GM23338 (cell line): Measurements from ENCODE around the gene OR13C4.

ENCODE experiments used
- CREB1 ChIP-seq: fragments of 250-450 bp; sonication (Bioruptor Pico); IDR thresholded peaks from 2 replicates; pipeline ENCODE4 v1.5.0; 2020; ENCODE audit warnings: low read depth, mild to moderate bottlenecking, moderate library complexity
- EZH2 ChIP-seq: fragments of 200-600 bp; sonication (generic); IDR thresholded peaks from one replicate; pipeline ENCODE4 v1.8.0; 2017; ENCODE audit warnings: antibody characterized with exemption, mild to moderate bottlenecking, low read depth; ENCODE audit not compliant: unreplicated experiment
- EZH2phosphoT487 ChIP-seq: fragments of 200-600 bp; sonication (generic); IDR thresholded peaks from one replicate; pipeline ENCODE4 v1.8.1; 2018; ENCODE audit warnings: antibody characterized with exemption; ENCODE audit not compliant: unreplicated experiment
- JUNB ChIP-seq: IDR thresholded peaks from one replicate; pipeline ENCODE4 v1.6.1; 2016; ENCODE audit warnings: antibody characterized with exemption; ENCODE audit not compliant: unreplicated experiment
- NANOG ChIP-seq: IDR thresholded peaks from 2 replicates; pipeline ENCODE4 v1.6.1; 2016; ENCODE audit warnings: antibody characterized with exemption, borderline replicate concordance
- POLR2AphosphoS5 ChIP-seq: IDR thresholded peaks from 2 replicates; pipeline ENCODE4 v1.6.1; 2016; ENCODE audit warnings: antibody characterized with exemption, low read depth
- STAT1 ChIP-seq: IDR thresholded peaks from one replicate; pipeline ENCODE4 v1.6.1; 2016; ENCODE audit warnings: antibody characterized with exemption; ENCODE audit not compliant: unreplicated experiment
- TF ChIP-seq, protein P1 (sequence below), 2 experiments: fragments of 200-600 bp in 1 of 2; sonication (generic) in 1 of 2; conservative IDR thresholded peaks; 2 replicates each; pipeline versions ENCODE4 v1.5.1 to v1.6.1; 2016 to 2017; ENCODE audit warnings: antibody characterized with exemption in 2 of 2, low read depth in 2 of 2, mild to moderate bottlenecking in 2 of 2, moderate library complexity in 1 of 2
- TF ChIP-seq, protein P2 (sequence below): IDR thresholded peaks from one replicate; pipeline ENCODE4 v1.6.1; 2018; ENCODE audit warnings: antibody characterized with exemption; ENCODE audit not compliant: unreplicated experiment
- TF ChIP-seq, protein P3 (sequence below): IDR thresholded peaks from 2 replicates; pipeline ENCODE4 v1.6.1; 2016; ENCODE audit warnings: antibody characterized with exemption
- TF ChIP-seq, protein P4 (sequence below): fragments of 250-450 bp; sonication (Bioruptor Pico); IDR thresholded peaks from 2 replicates; pipeline ENCODE4 v1.5.0; 2020; ENCODE audit warnings: mild to moderate bottlenecking, moderate library complexity

DNA sequence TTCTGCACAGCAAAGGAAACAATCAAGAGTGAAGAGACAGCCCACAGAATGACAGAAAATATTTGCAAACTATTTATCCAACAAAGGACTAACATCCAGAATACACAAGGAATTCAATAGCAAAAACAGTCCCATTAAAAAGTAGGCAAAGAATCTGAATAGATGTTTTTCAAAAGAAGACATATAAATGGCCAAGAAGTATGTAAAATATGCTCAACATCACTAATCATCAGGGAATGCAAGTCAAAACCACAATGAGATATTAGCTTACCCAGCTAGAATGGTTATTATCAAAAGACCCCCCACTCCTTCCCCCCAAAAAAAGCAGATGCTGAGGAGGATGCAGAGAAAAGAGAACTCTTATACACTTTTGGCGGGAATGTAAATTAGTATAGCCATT is 28.5 kb upstream of the OR13C4 start:
- TF ChIP-seq, protein P1, sequence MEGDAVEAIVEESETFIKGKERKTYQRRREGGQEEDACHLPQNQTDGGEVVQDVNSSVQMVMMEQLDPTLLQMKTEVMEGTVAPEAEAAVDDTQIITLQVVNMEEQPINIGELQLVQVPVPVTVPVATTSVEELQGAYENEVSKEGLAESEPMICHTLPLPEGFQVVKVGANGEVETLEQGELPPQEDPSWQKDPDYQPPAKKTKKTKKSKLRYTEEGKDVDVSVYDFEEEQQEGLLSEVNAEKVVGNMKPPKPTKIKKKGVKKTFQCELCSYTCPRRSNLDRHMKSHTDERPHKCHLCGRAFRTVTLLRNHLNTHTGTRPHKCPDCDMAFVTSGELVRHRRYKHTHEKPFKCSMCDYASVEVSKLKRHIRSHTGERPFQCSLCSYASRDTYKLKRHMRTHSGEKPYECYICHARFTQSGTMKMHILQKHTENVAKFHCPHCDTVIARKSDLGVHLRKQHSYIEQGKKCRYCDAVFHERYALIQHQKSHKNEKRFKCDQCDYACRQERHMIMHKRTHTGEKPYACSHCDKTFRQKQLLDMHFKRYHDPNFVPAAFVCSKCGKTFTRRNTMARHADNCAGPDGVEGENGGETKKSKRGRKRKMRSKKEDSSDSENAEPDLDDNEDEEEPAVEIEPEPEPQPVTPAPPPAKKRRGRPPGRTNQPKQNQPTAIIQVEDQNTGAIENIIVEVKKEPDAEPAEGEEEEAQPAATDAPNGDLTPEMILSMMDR (conservative IDR thresholded peaks at IDR 0.05; ENCODE audit: low read depth in 2 of 2): no peak
- TF ChIP-seq EZH2 (no peak), EZH2phosphoT487 (no peak), JUNB (no peak), POLR2AphosphoS5 (no peak), NANOG (no peak), CREB1 (CRISPR knock-in tag) (no peak), STAT1 (no peak)
- TF ChIP-seq, protein P2, sequence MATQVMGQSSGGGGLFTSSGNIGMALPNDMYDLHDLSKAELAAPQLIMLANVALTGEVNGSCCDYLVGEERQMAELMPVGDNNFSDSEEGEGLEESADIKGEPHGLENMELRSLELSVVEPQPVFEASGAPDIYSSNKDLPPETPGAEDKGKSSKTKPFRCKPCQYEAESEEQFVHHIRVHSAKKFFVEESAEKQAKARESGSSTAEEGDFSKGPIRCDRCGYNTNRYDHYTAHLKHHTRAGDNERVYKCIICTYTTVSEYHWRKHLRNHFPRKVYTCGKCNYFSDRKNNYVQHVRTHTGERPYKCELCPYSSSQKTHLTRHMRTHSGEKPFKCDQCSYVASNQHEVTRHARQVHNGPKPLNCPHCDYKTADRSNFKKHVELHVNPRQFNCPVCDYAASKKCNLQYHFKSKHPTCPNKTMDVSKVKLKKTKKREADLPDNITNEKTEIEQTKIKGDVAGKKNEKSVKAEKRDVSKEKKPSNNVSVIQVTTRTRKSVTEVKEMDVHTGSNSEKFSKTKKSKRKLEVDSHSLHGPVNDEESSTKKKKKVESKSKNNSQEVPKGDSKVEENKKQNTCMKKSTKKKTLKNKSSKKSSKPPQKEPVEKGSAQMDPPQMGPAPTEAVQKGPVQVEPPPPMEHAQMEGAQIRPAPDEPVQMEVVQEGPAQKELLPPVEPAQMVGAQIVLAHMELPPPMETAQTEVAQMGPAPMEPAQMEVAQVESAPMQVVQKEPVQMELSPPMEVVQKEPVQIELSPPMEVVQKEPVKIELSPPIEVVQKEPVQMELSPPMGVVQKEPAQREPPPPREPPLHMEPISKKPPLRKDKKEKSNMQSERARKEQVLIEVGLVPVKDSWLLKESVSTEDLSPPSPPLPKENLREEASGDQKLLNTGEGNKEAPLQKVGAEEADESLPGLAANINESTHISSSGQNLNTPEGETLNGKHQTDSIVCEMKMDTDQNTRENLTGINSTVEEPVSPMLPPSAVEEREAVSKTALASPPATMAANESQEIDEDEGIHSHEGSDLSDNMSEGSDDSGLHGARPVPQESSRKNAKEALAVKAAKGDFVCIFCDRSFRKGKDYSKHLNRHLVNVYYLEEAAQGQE: no peak
- TF ChIP-seq, protein P3, sequence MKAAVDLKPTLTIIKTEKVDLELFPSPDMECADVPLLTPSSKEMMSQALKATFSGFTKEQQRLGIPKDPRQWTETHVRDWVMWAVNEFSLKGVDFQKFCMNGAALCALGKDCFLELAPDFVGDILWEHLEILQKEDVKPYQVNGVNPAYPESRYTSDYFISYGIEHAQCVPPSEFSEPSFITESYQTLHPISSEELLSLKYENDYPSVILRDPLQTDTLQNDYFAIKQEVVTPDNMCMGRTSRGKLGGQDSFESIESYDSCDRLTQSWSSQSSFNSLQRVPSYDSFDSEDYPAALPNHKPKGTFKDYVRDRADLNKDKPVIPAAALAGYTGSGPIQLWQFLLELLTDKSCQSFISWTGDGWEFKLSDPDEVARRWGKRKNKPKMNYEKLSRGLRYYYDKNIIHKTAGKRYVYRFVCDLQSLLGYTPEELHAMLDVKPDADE: no peak
- TF ChIP-seq, protein P4, sequence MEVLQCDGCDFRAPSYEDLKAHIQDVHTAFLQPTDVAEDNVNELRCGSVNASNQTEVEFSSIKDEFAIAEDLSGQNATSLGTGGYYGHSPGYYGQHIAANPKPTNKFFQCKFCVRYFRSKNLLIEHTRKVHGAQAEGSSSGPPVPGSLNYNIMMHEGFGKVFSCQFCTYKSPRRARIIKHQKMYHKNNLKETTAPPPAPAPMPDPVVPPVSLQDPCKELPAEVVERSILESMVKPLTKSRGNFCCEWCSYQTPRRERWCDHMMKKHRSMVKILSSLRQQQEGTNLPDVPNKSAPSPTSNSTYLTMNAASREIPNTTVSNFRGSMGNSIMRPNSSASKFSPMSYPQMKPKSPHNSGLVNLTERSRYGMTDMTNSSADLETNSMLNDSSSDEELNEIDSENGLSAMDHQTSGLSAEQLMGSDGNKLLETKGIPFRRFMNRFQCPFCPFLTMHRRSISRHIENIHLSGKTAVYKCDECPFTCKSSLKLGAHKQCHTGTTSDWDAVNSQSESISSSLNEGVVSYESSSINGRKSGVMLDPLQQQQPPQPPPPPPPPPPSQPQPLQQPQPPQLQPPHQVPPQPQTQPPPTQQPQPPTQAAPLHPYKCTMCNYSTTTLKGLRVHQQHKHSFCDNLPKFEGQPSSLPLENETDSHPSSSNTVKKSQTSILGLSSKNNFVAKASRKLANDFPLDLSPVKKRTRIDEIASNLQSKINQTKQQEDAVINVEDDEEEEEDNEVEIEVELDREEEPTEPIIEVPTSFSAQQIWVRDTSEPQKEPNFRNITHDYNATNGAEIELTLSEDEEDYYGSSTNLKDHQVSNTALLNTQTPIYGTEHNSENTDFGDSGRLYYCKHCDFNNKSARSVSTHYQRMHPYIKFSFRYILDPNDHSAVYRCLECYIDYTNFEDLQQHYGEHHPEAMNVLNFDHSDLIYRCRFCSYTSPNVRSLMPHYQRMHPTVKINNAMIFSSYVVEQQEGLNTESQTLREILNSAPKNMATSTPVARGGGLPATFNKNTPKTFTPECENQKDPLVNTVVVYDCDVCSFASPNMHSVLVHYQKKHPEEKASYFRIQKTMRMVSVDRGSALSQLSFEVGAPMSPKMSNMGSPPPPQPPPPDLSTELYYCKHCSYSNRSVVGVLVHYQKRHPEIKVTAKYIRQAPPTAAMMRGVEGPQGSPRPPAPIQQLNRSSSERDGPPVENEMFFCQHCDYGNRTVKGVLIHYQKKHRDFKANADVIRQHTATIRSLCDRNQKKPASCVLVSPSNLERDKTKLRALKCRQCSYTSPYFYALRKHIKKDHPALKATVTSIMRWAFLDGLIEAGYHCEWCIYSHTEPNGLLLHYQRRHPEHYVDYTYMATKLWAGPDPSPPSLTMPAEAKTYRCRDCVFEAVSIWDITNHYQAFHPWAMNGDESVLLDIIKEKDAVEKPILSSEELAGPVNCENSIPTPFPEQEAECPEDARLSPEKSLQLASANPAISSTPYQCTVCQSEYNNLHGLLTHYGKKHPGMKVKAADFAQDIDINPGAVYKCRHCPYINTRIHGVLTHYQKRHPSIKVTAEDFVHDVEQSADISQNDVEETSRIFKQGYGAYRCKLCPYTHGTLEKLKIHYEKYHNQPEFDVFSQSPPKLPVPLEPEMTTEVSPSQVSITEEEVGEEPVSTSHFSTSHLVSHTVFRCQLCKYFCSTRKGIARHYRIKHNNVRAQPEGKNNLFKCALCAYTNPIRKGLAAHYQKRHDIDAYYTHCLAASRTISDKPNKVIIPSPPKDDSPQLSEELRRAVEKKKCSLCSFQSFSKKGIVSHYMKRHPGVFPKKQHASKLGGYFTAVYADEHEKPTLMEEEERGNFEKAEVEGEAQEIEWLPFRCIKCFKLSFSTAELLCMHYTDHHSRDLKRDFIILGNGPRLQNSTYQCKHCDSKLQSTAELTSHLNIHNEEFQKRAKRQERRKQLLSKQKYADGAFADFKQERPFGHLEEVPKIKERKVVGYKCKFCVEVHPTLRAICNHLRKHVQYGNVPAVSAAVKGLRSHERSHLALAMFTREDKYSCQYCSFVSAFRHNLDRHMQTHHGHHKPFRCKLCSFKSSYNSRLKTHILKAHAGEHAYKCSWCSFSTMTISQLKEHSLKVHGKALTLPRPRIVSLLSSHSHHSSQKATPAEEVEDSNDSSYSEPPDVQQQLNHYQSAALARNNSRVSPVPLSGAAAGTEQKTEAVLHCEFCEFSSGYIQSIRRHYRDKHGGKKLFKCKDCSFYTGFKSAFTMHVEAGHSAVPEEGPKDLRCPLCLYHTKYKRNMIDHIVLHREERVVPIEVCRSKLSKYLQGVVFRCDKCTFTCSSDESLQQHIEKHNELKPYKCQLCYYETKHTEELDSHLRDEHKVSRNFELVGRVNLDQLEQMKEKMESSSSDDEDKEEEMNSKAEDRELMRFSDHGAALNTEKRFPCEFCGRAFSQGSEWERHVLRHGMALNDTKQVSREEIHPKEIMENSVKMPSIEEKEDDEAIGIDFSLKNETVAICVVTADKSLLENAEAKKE (CRISPR knock-in tag): no peak
